ENCODE data around the gene CLPTM1.

- no peak for TF ChIP-seq CTCF (IDR thresholded peaks at IDR 0.05)
- no peak for TF ChIP-seq POLR2A (IDR thresholded peaks at IDR 0.05)
Measured at GRCh38 chr19:44990966-44991365, 35.8 kb downstream of the CLPTM1 start.
